Spleen (tissue), 7 donors: Measurements from ENCODE around the gene SYCP2.

ENCODE experiments used
- CTCF ChIP-seq, 11 experiments: fragments of 200-600 bp in 7 of 11; fragments of 450-650 bp in 4 of 11; sonication (generic) in 4 of 11; IDR thresholded peaks in 8 of 11; conservative IDR thresholded peaks in 3 of 11; 1 replicate in 7 of 11; 2 replicates in 4 of 11; pipeline versions ENCODE4 v1.4.0 to v1.8.0; 2016 to 2021; ENCODE audit warnings: antibody characterized with exemption in 11 of 11, inconsistent platforms in 4 of 11, mild to moderate bottlenecking in 1 of 11
- POLR2A ChIP-seq, 3 donors: fragments of 450-650 bp; IDR thresholded peaks; one replicate each; pipeline ENCODE4 v1.5.1; 2017; ENCODE audit warnings: antibody characterized with exemption in 3 of 3, mild to moderate bottlenecking in 1 of 3
- POLR2AphosphoS5 ChIP-seq, 3 donors: sonication (generic); formaldehyde crosslinking; IDR thresholded peaks; one replicate each; pipeline ENCODE4 v1.5.1; 2017; ENCODE audit warnings: antibody characterized with exemption in 3 of 3
- donor health status: DM: no; HTN: no; CAD: no; lungs with moderate emphysema.
- donor health status: DM: no; HTN: no; CAD: no.
- donor health status: DM: no; HTN: no; CAD: no.

- TF ChIP-seq CTCF (IDR thresholded peaks at IDR 0.05 in 8 of 11, conservative IDR thresholded peaks at IDR 0.05 in 3 of 11): no peak
- TF ChIP-seq POLR2A (IDR thresholded peaks at IDR 0.05): no peak
- TF ChIP-seq POLR2AphosphoS5 (IDR thresholded peaks at IDR 0.05): no peak
These were observed 94.0 kb downstream of the SYCP2 start for GRCh38 chr20:59839400-59839799.
